EL (cell line): Measurements from ENCODE around the gene CCDC59.
"Not testable (repeated sequence)": the region's sequence is repeated elsewhere in the genome, so short reads cannot be mapped to it uniquely, and the experiment has no call there.

Source experiments
- DNase-seq: peaks from one replicate; pipeline ENCODE4 v3.0.0-alpha.2; 2016

CCDC59 gene, protein sequence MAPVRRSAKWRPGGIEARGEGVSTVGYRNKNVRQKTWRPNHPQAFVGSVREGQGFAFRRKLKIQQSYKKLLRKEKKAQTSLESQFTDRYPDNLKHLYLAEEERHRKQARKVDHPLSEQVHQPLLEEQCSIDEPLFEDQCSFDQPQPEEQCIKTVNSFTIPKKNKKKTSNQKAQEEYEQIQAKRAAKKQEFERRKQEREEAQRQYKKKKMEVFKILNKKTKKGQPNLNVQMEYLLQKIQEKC

DNA sequence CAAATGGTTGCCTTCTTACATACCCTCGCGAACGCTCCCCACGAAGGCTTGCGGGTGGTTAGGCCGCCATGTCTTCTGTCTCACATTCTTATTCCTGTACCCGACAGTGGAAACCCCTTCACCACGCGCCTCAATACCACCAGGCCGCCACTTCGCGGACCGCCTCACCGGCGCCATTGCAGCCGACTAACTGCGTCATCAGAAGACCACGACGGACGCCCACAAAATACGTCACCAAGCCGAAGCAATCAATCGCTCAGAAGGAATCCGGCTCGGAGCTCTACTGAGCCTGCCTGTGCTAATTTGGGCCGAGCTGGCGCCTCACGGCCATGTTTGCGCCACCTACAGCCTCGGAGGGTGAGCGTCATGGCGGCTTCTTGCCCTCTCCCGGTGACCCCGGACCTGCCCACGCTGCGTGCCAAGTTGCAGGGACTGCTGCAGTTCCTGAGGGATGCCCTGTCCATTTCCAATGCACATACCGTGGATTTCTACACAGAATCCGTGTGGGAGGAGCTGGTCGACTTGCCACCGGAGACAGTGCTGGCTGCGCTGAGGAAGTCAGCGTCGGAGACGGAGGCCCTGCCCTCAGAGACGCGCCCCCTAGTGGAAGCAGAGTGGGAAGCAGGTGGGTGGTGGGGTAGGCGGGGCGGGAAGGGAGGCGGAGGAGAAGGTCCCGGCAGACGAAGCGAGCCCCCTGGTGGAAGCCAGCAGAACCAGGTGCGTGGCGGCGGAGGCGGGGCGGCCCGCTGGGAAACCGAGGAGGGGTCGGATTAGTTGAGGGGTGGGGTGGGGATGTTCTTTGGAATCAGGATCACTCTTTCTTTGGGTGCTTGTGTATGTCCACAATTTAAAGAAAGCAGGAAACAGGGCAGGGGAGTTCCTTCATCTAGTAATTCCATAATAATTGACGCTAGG is at the start of gene CCDC59, which contains the start of gene METTL25:
Gene CCDC59 (minus strand): TSS at position 188 of the 915 bp plus-strand sequence. CDS start 11 bp downstream, at position 177.
Gene METTL25 (plus strand): TSS at position 330 of the 915 bp plus-strand sequence. CDS start 37 bp downstream, at position 367.
- DNase-seq = peak; percentile 97

DNA sequence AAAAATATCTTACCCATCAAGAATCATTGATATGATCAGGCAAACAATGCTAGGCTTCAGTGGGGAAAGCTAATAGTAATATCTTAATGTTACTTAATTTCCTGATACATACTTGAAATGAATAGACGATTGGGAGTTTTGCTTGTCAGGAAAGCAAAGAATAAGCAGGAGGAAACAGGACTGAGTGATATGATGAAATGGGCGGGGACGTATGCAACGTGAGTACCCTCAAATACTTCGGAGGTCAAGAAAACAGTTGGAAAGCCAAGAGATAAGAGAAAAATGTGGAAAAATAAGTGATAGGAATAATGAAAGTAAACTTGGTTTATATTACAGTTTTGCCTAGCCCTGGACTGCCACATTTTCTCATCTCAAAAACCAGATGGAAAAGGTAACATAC is 49.3 kb upstream of the CCDC59 start:
- no peak for DNase-seq

DNA sequence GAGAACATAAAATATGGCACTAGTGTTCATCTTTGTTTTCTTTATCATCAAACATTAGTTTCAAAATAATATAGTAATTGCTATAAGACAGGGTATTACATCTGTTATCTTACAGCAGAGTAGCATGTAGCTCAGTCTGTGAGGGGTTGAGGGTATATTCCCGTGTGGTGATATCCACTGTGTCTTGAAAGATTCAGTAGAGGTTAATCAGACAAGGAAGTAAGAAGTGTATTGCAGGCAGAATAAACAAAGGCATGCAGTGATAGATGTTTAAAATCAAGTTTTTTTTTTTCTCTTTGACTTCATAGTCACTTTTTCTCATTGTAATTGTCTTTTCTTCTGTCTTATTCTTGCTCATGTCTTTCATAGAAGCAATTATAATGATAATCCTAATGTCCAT is 48.5 kb upstream of the CCDC59 start:
- DNase-seq = no peak

DNA sequence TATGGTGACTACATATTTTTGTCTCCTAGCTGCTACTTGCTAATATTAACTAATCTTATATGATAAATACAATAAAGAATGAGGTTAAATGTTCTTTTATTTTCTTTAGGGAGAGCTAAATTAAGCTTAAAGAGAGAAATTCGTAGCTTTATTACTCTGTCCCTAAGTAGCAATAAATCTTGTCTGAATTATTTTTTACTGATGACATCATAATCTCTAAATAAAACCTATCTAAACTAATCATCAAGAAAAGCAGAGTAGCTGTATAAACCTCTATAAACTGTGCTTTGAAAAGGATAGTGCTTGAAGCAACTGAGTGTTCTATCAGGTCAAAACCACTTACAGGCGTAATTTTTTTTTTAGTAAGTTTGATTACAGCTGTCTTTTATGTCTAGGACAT is 42.6 kb upstream of the CCDC59 start:
- DNase-seq = no peak

DNA sequence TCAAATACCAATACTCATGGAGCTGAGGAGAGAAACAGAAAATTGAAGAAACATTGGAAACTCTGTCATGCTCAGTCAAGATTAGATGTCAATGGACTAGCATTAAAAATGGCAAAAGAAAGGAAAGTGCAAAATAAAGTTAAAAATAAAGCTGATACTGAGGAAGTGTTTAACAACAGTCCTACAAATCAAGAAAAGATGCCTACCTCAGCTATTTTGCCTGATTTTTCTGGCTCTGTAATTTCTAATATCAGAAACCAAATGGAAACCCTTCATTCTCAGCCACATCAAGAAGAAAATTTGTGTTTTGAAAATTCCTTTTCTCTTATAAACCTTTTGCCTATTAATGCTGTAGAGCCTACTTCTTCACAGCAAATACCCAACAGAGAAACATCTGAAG is 40.7 kb upstream of the CCDC59 start:
- DNase-seq = no peak

DNA sequence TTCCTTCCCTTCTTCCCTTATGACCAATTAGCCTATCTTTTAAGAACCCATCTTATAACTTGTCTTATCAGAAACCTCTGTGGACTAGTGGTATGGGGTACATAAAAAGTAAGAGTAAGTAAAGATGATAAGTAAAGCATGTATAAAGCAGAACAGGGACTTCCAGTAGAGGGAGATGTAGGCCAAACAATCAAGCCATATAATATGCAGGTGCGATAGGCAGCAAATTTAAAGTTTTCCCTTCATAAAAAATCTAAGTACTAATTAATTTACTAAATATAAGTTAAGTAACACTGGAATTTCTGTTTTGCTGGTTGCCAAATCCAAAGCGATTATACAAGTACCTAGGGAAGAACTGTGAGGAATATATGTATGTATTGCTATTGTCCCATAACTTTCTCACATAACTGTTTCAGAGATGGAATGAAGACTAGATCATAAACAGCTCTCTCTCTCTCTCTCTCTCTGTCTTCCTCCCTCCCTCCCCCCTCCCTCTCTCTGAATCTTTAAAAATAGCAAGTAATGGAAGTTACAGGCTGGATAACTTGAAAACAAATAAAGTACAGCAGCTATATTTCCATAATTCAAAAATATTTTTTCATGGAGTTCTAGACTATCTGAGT is 25.9 kb upstream of the CCDC59 start:
- DNase-seq = peak; percentile 7

DNA sequence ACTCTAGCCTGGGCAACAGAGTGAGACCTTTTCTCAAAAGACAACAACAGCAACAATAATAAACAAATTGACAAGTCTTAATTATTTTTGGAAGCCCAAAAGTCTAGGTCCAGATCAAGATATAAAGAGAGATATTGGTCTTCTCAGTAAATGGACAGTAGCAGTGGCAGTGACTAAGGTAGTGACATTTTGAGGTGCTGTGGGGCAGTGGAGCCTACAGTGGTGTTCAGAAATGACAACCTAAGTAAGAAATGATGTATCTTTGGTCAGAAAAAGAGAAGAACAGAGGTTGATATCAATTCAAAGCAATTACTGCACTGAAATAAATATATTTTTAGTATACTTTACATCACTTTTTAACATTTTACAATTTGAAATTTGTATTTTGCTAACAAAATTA is 20.8 kb upstream of the CCDC59 start:
- no peak for DNase-seq

DNA sequence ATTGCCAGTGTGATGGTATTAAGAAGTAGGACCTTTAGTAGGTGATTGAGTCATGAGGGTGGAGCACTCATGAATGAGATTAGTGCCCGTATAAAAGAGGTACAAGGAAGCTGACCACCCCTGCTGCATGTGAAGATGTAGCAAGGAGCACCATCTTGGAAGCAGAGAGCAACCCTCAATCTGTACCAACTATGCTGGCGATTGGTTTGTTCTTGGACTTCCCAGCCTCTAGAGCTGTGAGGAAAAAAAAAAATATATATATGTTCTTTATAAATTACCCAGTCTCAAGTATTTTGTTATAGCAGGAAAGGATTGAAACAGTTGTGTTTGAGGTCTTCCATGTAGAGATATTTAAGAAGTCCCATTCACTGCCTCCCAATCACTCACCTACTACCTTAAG is 17.0 kb upstream of the CCDC59 start:
- DNase-seq = no peak

DNA sequence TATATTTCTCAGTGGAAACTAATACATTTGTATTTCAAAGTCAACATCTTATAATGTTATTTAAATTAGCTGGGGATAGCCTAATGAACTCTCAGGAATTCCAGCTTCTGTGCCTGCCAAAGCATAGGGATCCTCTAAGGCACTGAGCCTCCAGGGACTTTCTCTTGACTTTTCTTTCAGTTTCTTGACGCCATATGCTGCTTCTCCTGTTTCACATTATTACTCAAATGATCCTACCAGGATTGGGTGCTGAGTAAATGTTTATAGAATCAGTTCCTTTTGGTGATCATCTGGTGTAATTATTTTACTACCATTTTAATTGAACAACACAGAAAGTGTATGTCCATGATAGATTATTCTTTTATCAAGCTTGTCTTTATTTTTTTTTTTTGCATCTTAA is 8.0 kb upstream of the CCDC59 start:
- peak; percentile 3 for DNase-seq

DNA sequence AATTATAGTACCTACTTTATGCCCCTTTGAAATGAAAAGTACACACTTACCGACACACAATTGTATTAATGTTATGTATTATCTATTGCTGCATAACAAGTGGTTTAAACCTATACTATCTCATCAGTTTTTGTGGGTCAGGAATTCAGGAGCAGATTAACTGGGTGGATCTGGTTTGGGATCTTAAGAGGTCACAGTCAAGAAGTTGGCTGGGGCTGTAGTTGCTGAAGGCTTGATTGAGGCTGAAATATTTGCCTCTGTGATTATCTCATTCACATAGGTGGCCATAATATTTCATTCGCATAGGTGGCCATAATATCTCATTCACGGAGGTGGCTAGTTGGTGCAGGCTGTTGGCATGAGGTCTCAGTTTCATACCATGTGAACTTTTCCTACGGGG is 5.8 kb upstream of the CCDC59 start:
- DNase-seq = no peak

DNA sequence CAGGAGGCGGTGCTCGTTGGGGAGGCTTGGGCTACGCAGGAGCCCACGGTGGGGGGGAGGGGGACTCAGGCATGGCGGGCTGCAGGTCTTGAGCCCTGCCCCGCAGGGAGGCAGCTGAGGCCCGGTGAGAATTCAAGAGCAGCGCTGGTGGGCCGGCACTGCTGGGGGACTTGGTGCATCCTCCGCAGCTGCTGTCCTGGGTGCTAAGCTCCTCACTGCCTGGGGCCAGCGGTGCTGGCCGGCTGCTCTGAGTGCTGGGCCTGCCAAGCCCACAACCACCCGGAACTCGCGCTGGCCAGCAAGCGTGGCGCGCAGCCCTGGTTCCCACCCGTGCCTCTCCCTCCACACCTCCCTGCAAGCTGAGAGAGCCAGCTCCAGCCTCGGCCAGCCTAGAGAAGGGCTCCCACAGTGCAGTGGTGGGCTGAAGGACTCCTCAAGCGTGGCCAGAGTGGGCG is 3.3 kb upstream of the CCDC59 start:
- DNase-seq = no peak

DNA sequence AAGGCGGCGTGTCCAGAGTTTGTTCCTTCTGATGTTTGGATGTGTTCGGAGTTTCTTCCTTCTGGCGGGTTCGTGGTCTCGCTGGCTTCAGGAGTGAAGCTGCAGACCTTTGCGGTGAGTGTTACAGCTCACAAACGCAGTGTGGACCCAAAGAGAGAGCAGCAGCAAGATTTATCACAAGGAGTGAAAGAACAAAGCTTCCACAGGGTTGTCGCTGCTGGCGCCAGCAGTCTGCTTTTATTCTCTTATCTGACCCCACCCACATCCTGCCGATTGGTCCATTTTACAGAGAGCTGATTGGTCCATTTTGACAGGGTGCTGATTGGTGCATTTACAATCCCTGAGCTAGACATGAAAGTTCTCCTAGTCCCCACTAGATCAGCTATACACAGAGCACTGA is 2.6 kb upstream of the CCDC59 start:
- not testable (repeated sequence) for DNase-seq

DNA sequence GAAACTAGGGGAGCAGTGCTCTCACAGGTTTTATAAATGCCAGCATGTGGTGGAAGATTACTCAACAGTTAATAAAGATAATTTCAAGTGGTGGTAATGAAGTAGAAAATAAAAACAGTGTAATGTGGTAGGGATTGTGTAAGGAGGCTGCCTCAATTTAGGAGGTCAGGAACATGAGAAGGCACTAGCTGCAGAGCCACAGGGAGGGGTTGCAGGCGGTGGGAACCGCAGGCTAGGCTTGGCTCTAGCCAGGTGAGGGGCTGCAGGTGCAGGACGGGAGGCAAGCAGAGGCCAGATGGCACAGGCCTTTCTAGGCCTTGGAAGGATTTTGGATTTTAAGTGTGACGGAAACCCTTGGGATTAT is 910 bp upstream of the CCDC59 start:
- DNase-seq = peak; percentile 1

DNA sequence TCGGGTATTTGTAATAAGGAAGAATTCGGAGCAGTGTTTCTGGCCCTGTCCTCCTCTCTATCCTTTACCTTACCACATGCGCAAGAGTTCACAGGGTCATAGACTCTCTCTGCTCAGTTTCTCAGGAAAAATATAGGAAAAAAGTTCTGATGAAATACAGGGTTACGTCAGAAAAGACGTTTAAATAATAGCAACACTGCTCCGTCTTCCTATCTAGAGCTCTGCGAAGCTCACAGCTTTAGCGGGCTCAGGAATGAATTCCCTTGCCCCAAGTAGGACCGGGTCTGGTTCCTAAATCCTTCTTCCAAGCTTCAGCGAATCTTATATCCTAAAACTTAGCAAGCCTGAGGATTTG is 365 bp downstream of the CCDC59 start:
- DNase-seq = no peak

DNA sequence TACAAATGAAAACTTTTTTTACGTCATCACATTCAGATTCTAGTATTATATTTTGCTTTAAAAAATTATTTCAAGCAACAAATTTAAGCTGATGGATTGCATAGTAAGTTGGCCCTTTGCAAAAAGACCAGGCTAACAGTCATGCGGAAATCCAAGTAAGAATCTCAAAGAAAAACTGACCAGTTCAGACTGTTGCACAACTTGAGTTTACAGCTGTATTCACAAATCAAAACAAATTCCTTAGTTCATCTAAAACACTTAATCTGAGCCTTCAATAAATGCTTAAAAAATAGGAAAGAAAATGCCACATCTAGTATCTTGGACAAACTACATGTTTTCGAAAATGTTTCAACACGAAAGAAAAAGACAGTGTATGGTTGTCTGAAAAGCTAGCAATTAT is 847 bp downstream of the CCDC59 start:
- DNase-seq = no peak

DNA sequence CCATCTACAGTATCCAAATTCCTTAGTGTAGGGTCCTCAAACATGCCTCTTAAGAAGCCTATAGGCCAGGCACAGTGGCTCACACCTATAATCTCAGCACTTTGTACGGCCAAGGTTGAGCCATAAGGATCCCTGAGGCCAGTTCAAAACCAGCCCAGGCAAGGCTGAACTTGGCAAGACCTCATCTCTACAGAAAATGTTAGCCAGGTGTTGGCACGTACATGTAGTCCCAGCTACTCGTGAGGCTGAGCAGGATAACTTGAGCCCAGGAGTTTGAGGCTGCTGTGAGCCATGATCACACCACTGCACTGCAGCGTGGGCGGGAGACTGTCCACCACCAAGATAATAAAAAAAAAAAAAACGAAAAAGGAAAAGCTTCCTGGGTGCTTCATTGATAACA is 6.8 kb downstream of the CCDC59 start:
- no peak for DNase-seq

DNA sequence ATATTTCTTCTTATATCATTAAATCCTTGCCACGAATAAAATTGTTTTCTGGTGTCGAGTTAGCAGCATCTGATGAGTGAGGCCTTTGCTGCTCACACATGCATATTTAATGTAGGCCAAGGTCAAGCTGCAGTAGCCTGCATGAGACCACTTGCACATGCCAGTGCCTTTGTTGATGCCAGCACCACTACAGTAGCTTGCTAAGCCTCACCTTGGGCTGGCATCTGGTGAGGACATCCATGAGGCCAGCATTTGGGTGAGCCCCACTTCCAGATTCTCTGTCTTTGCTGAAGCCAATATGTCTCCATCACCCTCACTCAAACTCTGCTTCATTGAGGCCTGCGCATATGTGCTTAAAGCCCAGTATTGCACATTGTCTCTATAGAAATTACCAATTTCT is 8.0 kb downstream of the CCDC59 start:
- no peak for DNase-seq

DNA sequence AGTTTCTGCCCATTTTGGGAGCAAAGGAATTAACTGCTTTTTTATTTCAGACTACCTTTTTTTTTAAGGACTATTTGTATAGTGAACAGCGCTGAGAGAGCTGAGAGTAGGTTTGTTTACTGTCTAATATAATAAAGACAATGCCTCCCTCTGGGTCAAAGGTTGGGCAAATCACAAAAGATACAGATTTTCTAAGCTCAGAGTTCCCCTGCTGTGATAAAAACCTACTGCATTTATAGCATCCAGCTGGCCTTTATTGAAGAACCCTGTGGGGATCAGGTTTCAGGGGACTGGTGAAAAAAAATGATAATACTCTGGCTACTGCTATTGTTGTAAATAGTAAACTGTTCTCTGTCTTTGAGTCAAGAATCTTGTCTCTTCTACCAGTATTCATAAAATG is 28.7 kb downstream of the CCDC59 start:
- no peak for DNase-seq

DNA sequence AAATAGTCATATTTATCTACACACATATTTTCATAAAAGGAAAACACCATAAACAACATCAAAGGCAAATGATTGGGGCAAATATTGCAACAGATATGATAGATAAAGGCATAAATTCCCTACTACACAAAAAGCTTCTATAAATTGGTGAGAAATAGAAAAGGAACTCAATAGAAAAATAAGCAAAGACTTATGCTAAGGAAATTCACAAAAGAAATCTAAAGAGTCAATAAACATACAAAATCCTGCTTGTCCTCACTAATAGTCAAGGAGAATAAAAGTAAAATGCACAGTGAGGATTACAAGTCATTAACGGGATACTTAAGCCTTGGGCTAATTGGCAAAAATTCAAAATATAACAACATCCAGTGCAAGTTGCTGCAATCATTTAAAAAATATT is 30.3 kb downstream of the CCDC59 start:
- DNase-seq = no peak

DNA sequence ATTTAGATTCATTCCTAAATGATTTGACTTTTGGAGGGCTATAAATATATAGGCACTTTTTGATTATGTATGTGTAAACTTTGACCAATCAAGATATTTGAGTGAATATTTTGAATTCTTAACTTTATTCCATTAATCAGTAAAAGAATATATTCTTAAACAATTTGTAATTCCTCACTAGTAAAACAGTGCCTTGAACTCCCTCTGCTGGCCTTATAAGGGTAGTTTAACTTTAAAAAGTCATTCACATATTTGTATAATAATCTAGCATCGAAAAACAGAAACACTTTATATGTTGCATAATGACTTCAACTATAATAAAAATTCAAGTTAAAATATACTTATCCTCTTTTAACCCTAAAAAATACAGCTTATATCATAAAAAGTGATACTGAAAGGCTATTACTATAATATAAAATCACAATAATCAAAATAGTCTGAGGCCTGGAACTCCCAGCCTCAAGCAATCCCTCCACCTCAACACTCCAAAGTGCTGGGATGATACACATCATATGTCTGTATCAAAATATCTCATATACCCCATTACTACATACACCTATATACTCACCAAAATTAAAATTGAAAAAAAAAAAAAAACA is 31.2 kb downstream of the CCDC59 start:
- peak; percentile 3 for DNase-seq

DNA sequence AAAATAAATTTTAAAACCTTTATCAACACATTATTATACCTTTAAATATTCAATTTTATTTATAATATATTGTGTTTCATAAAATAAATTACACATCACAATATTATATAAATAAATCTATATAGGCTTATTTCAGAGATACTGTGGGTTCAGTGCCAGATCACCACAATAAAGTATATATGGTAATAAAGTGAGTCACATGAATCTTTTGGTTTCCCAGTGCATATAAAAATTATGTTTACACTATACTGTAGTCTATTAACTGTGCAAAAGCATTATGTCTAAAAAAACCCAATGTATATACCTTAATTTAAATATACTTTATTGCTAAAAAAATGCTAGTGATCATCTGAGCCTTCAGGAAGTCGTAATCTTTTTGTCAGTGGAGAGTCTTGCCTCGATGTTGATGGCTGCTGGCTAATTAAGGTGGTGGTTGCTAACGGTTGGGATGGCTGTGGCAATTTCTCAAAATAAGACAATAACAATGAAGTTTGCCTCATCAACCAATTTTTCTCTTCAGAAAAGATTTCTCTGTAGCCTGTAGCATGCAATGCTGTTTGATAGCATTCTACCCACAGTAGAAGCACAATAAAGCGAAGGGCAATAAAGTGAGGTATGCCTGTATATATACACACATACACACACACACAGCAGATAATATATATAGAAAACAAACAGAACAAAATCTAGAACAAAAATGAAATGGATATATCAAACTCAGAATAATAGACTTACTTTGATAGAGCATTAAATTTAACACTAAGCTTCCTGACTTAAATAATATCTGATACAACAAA is 32.4 kb downstream of the CCDC59 start:
- DNase-seq = no peak

DNA sequence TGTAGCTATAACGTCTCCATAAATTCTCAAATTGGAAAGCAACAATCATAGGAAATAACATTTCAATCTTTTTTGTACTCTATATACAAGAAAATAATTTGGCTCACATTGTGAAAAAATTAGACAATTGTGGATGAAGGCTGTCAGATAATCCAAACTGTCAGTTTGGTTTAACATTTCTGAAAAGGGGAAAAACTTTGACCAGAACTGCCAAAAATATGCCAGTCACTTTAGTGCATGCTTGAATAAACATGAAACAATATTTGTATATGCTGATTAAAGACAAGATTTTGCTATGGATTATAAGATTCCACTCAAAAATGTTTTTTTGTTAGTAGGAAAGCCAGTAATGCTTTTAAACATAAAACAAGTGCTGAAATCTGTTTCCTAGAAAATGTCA is 38.9 kb downstream of the CCDC59 start:
- DNase-seq = no peak
